GM23338 (cell line): ENCODE measurements around the gene STX17.

Experiments used
- EZH2 ChIP-seq: fragments of 200-600 bp; sonication (generic); IDR thresholded peaks from one replicate; pipeline ENCODE4 v1.8.0; 2017; ENCODE audit warnings: antibody characterized with exemption, mild to moderate bottlenecking, low read depth; ENCODE audit not compliant: unreplicated experiment
- EZH2phosphoT487 ChIP-seq: fragments of 200-600 bp; sonication (generic); IDR thresholded peaks from one replicate; pipeline ENCODE4 v1.8.1; 2018; ENCODE audit warnings: antibody characterized with exemption; ENCODE audit not compliant: unreplicated experiment
- POLR2AphosphoS5 ChIP-seq: IDR thresholded peaks from 2 replicates; pipeline ENCODE4 v1.6.1; 2016; ENCODE audit warnings: antibody characterized with exemption, low read depth
- TF ChIP-seq, protein P1 (sequence below): IDR thresholded peaks from one replicate; pipeline ENCODE4 v1.6.1; 2018; ENCODE audit warnings: antibody characterized with exemption; ENCODE audit not compliant: unreplicated experiment
- TF ChIP-seq, protein P2 (sequence below), 2 experiments: fragments of 200-600 bp in 1 of 2; sonication (generic) in 1 of 2; conservative IDR thresholded peaks; 2 replicates each; pipeline versions ENCODE4 v1.5.1 to v1.6.1; 2016 to 2017; ENCODE audit warnings: antibody characterized with exemption in 2 of 2, low read depth in 2 of 2, mild to moderate bottlenecking in 2 of 2, moderate library complexity in 1 of 2
- TF ChIP-seq, protein P3 (sequence below): IDR thresholded peaks from 2 replicates; pipeline ENCODE4 v1.6.1; 2016; ENCODE audit warnings: antibody characterized with exemption

DNA sequence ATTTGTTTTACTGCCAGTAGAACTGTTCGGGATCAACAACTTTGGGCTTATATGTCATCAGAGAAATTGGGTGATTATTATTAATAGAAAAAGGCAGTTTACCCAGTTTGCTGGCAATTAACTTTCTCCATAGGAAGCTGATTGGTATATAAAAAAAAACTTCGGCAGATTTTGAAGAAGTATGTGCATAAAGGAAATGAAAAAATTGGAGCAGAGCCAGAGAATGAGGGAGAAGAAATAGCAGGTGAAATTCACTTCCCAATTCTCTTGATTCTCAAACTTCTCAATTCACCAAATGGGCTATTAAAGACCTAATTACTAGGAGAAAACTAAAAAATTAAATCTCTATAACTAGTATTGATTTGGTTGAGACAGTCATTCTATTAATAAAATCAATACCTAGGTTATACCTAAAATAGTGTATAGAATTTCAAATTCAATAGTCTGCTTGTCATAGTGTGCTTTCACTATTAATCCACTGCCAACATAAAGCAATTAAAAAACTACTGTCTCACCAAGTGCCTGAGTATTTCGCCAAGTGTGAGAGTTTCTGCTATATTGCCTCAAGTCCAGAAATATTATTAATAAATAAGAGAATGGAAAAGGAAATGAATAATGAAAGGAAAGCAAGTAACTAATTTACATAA, 47.5 kb downstream of the STX17 start:
- no peak for TF ChIP-seq EZH2
- TF ChIP-seq, protein P1, sequence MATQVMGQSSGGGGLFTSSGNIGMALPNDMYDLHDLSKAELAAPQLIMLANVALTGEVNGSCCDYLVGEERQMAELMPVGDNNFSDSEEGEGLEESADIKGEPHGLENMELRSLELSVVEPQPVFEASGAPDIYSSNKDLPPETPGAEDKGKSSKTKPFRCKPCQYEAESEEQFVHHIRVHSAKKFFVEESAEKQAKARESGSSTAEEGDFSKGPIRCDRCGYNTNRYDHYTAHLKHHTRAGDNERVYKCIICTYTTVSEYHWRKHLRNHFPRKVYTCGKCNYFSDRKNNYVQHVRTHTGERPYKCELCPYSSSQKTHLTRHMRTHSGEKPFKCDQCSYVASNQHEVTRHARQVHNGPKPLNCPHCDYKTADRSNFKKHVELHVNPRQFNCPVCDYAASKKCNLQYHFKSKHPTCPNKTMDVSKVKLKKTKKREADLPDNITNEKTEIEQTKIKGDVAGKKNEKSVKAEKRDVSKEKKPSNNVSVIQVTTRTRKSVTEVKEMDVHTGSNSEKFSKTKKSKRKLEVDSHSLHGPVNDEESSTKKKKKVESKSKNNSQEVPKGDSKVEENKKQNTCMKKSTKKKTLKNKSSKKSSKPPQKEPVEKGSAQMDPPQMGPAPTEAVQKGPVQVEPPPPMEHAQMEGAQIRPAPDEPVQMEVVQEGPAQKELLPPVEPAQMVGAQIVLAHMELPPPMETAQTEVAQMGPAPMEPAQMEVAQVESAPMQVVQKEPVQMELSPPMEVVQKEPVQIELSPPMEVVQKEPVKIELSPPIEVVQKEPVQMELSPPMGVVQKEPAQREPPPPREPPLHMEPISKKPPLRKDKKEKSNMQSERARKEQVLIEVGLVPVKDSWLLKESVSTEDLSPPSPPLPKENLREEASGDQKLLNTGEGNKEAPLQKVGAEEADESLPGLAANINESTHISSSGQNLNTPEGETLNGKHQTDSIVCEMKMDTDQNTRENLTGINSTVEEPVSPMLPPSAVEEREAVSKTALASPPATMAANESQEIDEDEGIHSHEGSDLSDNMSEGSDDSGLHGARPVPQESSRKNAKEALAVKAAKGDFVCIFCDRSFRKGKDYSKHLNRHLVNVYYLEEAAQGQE, result no peak
- no peak for TF ChIP-seq POLR2AphosphoS5
- no peak for TF ChIP-seq EZH2phosphoT487
- TF ChIP-seq, protein P2, sequence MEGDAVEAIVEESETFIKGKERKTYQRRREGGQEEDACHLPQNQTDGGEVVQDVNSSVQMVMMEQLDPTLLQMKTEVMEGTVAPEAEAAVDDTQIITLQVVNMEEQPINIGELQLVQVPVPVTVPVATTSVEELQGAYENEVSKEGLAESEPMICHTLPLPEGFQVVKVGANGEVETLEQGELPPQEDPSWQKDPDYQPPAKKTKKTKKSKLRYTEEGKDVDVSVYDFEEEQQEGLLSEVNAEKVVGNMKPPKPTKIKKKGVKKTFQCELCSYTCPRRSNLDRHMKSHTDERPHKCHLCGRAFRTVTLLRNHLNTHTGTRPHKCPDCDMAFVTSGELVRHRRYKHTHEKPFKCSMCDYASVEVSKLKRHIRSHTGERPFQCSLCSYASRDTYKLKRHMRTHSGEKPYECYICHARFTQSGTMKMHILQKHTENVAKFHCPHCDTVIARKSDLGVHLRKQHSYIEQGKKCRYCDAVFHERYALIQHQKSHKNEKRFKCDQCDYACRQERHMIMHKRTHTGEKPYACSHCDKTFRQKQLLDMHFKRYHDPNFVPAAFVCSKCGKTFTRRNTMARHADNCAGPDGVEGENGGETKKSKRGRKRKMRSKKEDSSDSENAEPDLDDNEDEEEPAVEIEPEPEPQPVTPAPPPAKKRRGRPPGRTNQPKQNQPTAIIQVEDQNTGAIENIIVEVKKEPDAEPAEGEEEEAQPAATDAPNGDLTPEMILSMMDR (conservative IDR thresholded peaks at IDR 0.05; ENCODE audit: low read depth in 2 of 2), result no peak
- TF ChIP-seq, protein P3, sequence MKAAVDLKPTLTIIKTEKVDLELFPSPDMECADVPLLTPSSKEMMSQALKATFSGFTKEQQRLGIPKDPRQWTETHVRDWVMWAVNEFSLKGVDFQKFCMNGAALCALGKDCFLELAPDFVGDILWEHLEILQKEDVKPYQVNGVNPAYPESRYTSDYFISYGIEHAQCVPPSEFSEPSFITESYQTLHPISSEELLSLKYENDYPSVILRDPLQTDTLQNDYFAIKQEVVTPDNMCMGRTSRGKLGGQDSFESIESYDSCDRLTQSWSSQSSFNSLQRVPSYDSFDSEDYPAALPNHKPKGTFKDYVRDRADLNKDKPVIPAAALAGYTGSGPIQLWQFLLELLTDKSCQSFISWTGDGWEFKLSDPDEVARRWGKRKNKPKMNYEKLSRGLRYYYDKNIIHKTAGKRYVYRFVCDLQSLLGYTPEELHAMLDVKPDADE, result no peak
